Osteoblast (primary cell): ENCODE measurements around the gene VSIG10. TPM values are rescaled to one million over a fixed set of nuclear protein-coding genes. Genes with fewer than 3 reads are reported as not detected.

Experiments
- DNase-seq: peaks from one replicate; pipeline ENCODE4 v3.0.0; 2011; ENCODE audit warnings: low spot score, mixed read lengths; ENCODE audit not compliant: insufficient read length; ENCODE audit errors: missing footprints
- H2AFZ ChIP-seq: 2 replicates; pipeline ENCODE4 v1.6.0; 2011; ENCODE audit warnings: mild to moderate bottlenecking, low read length
- H3K27ac ChIP-seq: 2 replicates; pipeline ENCODE4 v1.5.1; 2011; ENCODE audit warnings: mild to moderate bottlenecking, low read depth, low read length, moderate library complexity
- H3K27me3 ChIP-seq: 2 replicates; pipeline ENCODE4 v1.6.0; 2012; ENCODE audit warnings: mild to moderate bottlenecking, control low read depth, inconsistent platforms, low read length, moderate library complexity; ENCODE audit not compliant: insufficient read depth
- H3K36me3 ChIP-seq: 2 replicates; pipeline ENCODE4 v1.5.1; 2011; ENCODE audit warnings: mild to moderate bottlenecking, low read length, control low read depth, moderate library complexity; ENCODE audit not compliant: insufficient read depth
- H3K4me1 ChIP-seq: 2 replicates; pipeline ENCODE4 v1.5.1; 2011; ENCODE audit warnings: mild to moderate bottlenecking, low read length, control low read depth, moderate library complexity; ENCODE audit not compliant: insufficient read depth
- H3K4me2 ChIP-seq: 2 replicates; pipeline ENCODE4 v1.6.0; 2011; ENCODE audit warnings: mild to moderate bottlenecking, low read length; ENCODE audit not compliant: insufficient read depth
- H3K4me3 ChIP-seq: fragments of 200-600 bp; sonication (generic); 3 replicates; pipeline ENCODE4 v1.5.1; 2012; ENCODE audit warnings: mild to moderate bottlenecking, low read length, inconsistent platforms; ENCODE audit not compliant: insufficient read depth
- H3K79me2 ChIP-seq: 2 replicates; pipeline ENCODE4 v1.6.0; 2012; ENCODE audit warnings: mild to moderate bottlenecking, low read length, control low read depth, inconsistent platforms; ENCODE audit not compliant: insufficient read depth
- H3K9me3 ChIP-seq: 2 replicates; pipeline ENCODE4 v1.5.1; 2011; ENCODE audit warnings: low read depth, low read length, control low read depth
- H4K20me1 ChIP-seq: 2 replicates; pipeline ENCODE4 v1.6.0; 2012; ENCODE audit warnings: mild to moderate bottlenecking, low read length, control low read depth; ENCODE audit not compliant: insufficient read depth
- total RNA-seq: library from RNA; depleted of rRNA; stranded (reverse); fragments of >200 nt; gene quantifications from 2 replicates; pipeline ENCODE4 v1.2.3, GENCODE V29; 2012
- TF ChIP-seq, protein P1 (sequence below): IDR thresholded peaks from 2 replicates; pipeline ENCODE4 v1.5.1; 2011; ENCODE audit warnings: mild to moderate bottlenecking, low read depth, low read length, moderate library complexity; ENCODE audit errors: extremely low read depth

The VSIG10 gene
- total RNA-seq, 1 donor: 30.4 TPM

DNA sequence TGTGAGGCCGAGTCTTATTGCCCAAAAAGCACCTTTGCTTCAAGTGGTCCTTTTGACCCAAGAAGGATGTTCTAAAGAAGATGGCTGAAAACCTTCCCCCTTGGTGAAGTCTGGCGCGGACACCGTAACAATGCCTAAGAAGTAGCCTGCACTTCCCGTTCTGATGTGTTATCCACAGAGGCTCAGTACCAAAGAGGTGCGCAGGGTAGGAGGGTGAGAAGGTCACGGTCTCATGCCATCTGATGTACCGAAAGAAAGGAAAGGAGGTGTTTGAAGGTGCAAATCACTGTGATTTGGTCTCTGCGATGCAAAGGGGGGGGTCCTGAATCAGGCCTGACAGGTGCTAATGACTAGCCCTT lies 42.0 kb upstream of the VSIG10 start:
- Histone ChIP-seq H3K4me3 (no peak overlapping the region), H3K9me3 (no peaks in the 10 kb centered on the region), H3K4me2 (no peak overlapping the region), H3K36me3 (peaks cover 56% of the 10 kb centered on the region), H3K79me2 (peaks cover 6% of the 10 kb centered on the region), H3K27me3 (no peaks in the 10 kb centered on the region), H3K4me1 (no peaks in the 10 kb centered on the region), H4K20me1 (peaks cover 4% of the 10 kb centered on the region), H3K27ac (no peak overlapping the region), H2AFZ (no peak overlapping the region)
- TF ChIP-seq, protein P1, sequence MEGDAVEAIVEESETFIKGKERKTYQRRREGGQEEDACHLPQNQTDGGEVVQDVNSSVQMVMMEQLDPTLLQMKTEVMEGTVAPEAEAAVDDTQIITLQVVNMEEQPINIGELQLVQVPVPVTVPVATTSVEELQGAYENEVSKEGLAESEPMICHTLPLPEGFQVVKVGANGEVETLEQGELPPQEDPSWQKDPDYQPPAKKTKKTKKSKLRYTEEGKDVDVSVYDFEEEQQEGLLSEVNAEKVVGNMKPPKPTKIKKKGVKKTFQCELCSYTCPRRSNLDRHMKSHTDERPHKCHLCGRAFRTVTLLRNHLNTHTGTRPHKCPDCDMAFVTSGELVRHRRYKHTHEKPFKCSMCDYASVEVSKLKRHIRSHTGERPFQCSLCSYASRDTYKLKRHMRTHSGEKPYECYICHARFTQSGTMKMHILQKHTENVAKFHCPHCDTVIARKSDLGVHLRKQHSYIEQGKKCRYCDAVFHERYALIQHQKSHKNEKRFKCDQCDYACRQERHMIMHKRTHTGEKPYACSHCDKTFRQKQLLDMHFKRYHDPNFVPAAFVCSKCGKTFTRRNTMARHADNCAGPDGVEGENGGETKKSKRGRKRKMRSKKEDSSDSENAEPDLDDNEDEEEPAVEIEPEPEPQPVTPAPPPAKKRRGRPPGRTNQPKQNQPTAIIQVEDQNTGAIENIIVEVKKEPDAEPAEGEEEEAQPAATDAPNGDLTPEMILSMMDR: no peak
- no peak for DNase-seq

DNA sequence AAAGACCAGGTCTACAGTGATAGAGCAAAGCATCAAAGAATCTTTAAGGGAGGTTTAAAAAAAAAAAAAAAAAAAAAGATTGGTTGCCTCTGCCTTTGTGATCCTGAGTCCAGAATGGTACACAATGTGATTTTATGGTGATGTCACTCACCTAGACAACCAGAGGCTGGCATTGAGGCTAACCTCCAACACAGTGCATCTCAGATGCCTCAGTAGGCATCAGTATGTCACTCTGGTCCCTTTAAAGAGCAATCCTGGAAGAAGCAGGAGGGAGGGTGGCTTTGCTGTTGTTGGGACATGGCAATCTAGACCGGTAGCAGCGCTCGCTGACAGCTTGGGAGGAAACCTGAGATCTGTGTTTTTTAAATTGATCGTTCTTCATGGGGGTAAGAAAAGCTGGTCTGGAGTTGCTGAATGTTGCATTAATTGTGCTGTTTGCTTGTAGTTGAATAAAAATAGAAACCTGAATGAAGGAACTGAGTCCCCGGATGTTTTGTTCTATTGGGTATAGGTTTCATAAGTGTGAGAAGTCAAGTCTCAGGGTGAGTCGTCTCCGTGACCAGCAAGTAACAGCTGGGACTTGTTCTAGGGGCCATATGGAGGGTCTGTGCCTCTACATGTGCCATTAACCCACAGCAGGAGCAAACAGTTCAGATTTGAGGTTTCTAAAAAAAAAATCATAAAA lies 41.4 kb upstream of the VSIG10 start:
- Histone ChIP-seq H3K27me3 (no peaks in the 10 kb centered on the region), H3K9me3 (no peaks in the 10 kb centered on the region), H3K4me1 (no peaks in the 10 kb centered on the region), H3K4me2 (no peak overlapping the region), H3K27ac (no peak overlapping the region), H3K36me3 (peaks cover 56% of the 10 kb centered on the region), H3K4me3 (no peak overlapping the region), H4K20me1 (peaks cover 4% of the 10 kb centered on the region), H2AFZ (no peak overlapping the region), H3K79me2 (peaks cover 6% of the 10 kb centered on the region)
- TF ChIP-seq, protein P1: no peak
- DNase-seq: no peak

DNA sequence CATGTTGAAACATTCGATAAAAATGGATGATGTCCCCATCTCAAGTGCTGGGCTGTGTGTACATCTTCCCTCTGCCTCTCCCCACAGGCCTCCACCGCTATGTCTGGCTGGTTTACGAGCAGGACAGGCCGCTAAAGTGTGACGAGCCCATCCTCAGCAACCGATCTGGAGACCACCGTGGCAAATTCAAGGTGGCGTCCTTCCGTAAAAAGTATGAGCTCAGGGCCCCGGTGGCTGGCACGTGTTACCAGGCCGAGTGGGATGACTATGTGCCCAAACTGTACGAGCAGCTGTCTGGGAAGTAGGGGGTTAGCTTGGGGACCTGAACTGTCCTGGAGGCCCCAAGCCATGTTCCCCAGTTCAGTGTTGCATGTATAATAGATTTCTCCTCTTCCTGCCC lies 40.7 kb upstream of the VSIG10 start:
- Histone ChIP-seq H3K27ac (no peak overlapping the region), H3K79me2 (peaks cover 11% of the 10 kb centered on the region), H3K27me3 (no peaks in the 10 kb centered on the region), H3K4me1 (no peaks in the 10 kb centered on the region), H3K4me3 (no peak overlapping the region), H3K36me3 (peaks cover 63% of the 10 kb centered on the region), H2AFZ (no peak overlapping the region), H3K9me3 (no peaks in the 10 kb centered on the region), H3K4me2 (no peak overlapping the region), H4K20me1 (peaks cover 4% of the 10 kb centered on the region)
- no peak for DNase-seq
- TF ChIP-seq, protein P1: no peak

DNA sequence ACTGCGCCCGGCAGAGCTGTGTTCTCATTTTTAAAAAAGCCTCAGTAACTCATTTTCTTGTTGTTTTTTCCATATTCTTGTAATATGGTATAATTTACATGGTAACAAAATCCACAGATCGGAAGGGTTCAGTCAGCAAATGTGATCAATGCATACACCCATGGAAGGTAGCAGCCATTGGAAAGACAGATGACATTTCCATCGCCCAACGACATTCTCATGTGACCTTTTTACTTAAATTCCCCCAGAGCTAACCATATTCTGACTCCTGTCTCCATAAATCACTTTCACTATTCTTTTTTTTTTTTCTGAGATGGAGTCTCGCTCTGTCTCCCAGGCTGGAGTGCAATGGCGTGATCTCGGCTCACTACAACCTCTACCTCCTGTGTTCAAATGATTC lies 37.0 kb upstream of the VSIG10 start:
- Histone ChIP-seq H3K79me2 (peaks cover 35% of the 10 kb centered on the region), H3K36me3 (peaks cover 58% of the 10 kb centered on the region), H3K4me3 (no peak overlapping the region), H3K27me3 (no peaks in the 10 kb centered on the region), H4K20me1 (peaks cover 8% of the 10 kb centered on the region), H3K27ac (no peak overlapping the region), H3K4me2 (no peak overlapping the region), H3K4me1 (peaks cover 5% of the 10 kb centered on the region), H2AFZ (no peak overlapping the region), H3K9me3 (no peaks in the 10 kb centered on the region)
- TF ChIP-seq, protein P1: no peak
- DNase-seq: no peak
